Cardiac muscle cell (in vitro differentiated cells and primary cell): ENCODE data around the gene SMU1. TPM values are rescaled to one million over a fixed set of nuclear protein-coding genes. Genes with fewer than 3 reads are reported as not detected.
"Not testable (repeated sequence)": the region's sequence is repeated elsewhere in the genome, so short reads cannot be mapped to it uniquely, and the experiment has no call there.

ENCODE experiments used
- DNase-seq, 2 donors: peaks; one replicate each; pipeline versions ENCODE4 v3.0.0 to v3.0.0-alpha.2; 2010 to 2017; ENCODE audit warnings: low read depth in 1 of 2, low spot score in 1 of 2
- H3K27ac ChIP-seq: fragments of 200-600 bp; sonication (generic); 2 replicates; pipeline ENCODE4 v1.5.1; 2016
- H3K27me3 ChIP-seq: fragments of 200-600 bp; sonication (generic); 2 replicates; pipeline ENCODE4 v1.6.0; 2016; ENCODE audit warnings: control low read depth
- H3K36me3 ChIP-seq: fragments of 200-600 bp; sonication (generic); 2 replicates; pipeline ENCODE4 v1.5.1; 2016; ENCODE audit warnings: control low read depth
- H3K4me1 ChIP-seq: fragments of 200-600 bp; sonication (generic); 2 replicates; pipeline ENCODE4 v1.8.1; 2017; ENCODE audit warnings: low read depth, mild to moderate bottlenecking, mixed run types
- H3K4me3 ChIP-seq: fragments of 200-600 bp; sonication (generic); 2 replicates; pipeline ENCODE4 v1.5.1; 2016; ENCODE audit warnings: mild to moderate bottlenecking
- H3K9me3 ChIP-seq: fragments of 200-600 bp; sonication (generic); 2 replicates; pipeline ENCODE4 v1.5.1; 2017; ENCODE audit warnings: low read depth, mild to moderate bottlenecking, control low read depth
- CTCF ChIP-seq: IDR thresholded peaks from 2 replicates; pipeline ENCODE4 v1.5.1; 2012; ENCODE audit warnings: low read depth, mild to moderate bottlenecking, low read length
- polyA plus RNA-seq: library from polyadenylated mRNA; unstranded; fragments of >200 nt; fragmentation: Nextera tagmentation; extraction: Ambion mirVana; gene quantifications from 2 replicates; pipeline ENCODE4 v1.2.1, GENCODE V29; 2016
- total RNA-seq: library from RNA; depleted of rRNA; stranded (reverse); fragments of >200 nt; gene quantifications from 2 replicates; pipeline ENCODE4 v1.2.3, GENCODE V29; 2016

Gene SMU1
- total and polyA plus RNA-seq, 2 experiments from 2014 or later: 16.4 TPM

- H3K27ac ChIP-seq: no peak overlapping the region
- peak in 1 of 2 donors; percentile 63 for DNase-seq
Observed at GRCh38 chr9:33101104-33101951, 24.9 kb upstream of the SMU1 start.

GRCh38 chr9:33099754-33100153 is 23.3 kb upstream of the SMU1 start:
- DNase-seq: no peak
- no peak overlapping the region for H3K4me3 ChIP-seq
- H3K4me1 ChIP-seq: no peaks in the 10 kb centered on the region

More at GRCh38 chr9:33101104-33101951, 24.9 kb upstream of the SMU1 start:
- Histone ChIP-seq H3K9me3 (no peaks in the 10 kb centered on the region), H3K4me1 (no peaks in the 10 kb centered on the region), H3K36me3 (no peaks in the 10 kb centered on the region), H3K4me3 (no peak overlapping the region), H3K27me3 (no peaks in the 10 kb centered on the region)
- TF ChIP-seq CTCF: no peak

GRCh38 chr9:33097192-33097591 is 20.7 kb upstream of the SMU1 start:
- H3K36me3 ChIP-seq: no peaks in the 10 kb centered on the region
- H3K9me3 ChIP-seq: no peaks in the 10 kb centered on the region
- H3K4me1 ChIP-seq: no peaks in the 10 kb centered on the region
- no peak for DNase-seq
- H3K27ac ChIP-seq: no peak overlapping the region
- H3K27me3 ChIP-seq: no peaks in the 10 kb centered on the region
- H3K4me3 ChIP-seq: no peak overlapping the region
- TF ChIP-seq CTCF: no peak

More at GRCh38 chr9:33099754-33100153, 23.3 kb upstream of the SMU1 start:
- Histone ChIP-seq H3K9me3 (no peaks in the 10 kb centered on the region), H3K36me3 (no peaks in the 10 kb centered on the region), H3K27ac (no peak overlapping the region), H3K27me3 (no peaks in the 10 kb centered on the region)
- no peak for TF ChIP-seq CTCF

- no peaks in the 10 kb centered on the region for H3K27me3 ChIP-seq
- no peak overlapping the region for H3K4me3 ChIP-seq
- H3K9me3 ChIP-seq: no peaks in the 10 kb centered on the region
- H3K27ac ChIP-seq: no peak overlapping the region
- H3K36me3 ChIP-seq: no peaks in the 10 kb centered on the region
- no peak for DNase-seq
- no peaks in the 10 kb centered on the region for H3K4me1 ChIP-seq
- no peak for TF ChIP-seq CTCF
Observed at GRCh38 chr9:33092634-33093033, 16.2 kb upstream of the SMU1 start.

- not testable (repeated sequence) for H3K27me3 ChIP-seq, H3K4me3 ChIP-seq, H3K4me1 ChIP-seq, H3K36me3 ChIP-seq, H3K9me3 ChIP-seq, DNase-seq, H3K27ac ChIP-seq
Observed at GRCh38 chr9:33085672-33086071, 9.2 kb upstream of the SMU1 start.

- Histone ChIP-seq H3K4me3 (no peak overlapping the region), H3K4me1 (no peaks in the 10 kb centered on the region), H3K36me3 (no peaks in the 10 kb centered on the region), H3K27ac (no peak overlapping the region), H3K27me3 (no peaks in the 10 kb centered on the region), H3K9me3 (no peaks in the 10 kb centered on the region)
- no peak for DNase-seq
- no peak for TF ChIP-seq CTCF
Observed at GRCh38 chr9:33082538-33083326, 6.3 kb upstream of the SMU1 start.
